ENCODE results near the gene PPP1R14B.

Gene PPP1R14B

DNA sequence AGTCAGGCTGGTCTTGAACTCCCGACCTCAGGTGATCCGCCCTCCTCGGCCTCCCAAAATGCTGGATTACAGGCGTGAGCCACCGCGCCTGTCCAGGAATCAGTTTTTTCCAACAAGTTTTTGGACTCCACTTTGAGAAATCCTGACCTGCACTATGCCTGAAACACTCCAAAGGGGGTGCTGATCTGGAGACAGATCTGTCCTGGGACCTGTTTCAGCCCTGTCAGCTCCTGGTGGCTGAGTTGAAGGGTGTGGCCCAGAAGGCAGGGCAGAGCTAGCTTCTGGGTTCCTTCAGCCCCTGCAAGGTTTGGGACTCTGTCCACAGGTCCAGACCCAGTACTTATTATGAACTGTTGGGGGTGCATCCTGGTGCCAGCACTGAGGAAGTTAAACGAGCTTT lies 15.2 kb downstream of the PPP1R14B start:
- no peak for DNase-seq (ENCODE audit: low read depth in 2 of 3, low spot score in 2 of 3)

DNA sequence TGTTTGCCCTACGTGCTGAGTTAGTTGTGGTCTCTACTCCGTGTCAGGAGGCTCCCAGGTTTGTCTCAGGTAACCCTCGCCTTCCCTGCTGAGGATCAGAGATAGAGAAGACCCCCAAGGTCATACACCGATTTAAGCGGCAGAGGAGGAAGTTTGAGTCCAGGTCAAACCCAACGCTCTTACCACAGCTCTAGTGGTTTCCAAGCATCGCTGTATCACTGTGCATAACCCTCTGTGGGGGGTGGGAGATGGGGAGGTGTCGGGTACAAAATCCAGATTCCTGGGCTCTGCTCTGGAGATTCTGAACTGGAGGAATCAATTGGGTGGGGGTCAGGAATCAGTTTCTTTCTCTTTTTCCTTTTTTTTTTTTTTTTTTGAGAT lies 15.8 kb downstream of the PPP1R14B start:
- no peak for DNase-seq (ENCODE audit: low read depth in 2 of 3, low spot score in 2 of 3)

DNA sequence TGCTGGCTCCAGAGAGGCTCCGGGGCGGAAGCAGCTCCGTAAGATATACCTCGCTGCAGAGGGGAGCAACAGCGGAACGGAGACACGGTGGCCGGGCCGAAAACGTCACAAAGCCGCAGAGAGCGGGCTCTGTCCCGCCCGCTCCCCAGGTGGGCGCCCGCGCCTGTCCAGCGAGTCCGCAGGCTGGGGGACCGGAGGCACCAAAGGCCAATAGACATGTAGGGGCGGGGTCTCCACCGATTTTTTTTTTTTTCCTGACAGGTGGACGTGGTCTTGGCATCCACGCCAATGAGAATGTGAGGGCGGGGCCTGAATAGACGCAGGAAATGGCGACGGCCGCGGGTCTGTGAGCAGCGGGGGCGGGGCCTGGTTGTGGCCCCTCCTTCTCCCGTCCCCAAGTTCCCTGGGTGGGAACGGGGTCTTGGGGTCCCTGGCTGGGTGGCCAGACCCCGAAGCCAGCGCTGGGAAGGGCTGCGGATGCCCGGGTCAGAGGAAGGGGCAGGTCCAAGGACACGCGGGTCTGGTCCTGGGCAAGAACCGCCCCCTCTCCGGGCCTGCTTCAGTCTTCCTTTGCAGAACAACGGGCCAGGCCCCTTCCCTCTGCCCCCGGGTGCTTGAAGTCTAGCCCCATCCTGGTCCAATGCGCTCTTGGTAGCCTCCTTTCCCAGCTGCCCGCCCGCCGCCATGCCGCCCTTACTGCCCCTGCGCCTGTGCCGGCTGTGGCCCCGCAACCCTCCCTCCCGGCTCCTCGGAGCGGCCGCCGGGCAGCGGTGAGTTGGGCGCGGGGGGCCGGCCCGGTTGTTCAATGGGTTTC lies 16.4 kb downstream of the PPP1R14B start, which contains the start of gene DNAJC4:
Gene DNAJC4, plus strand, starts transcription at position 378 of the 814 bp plus-strand sequence. Its CDS starts 307 bp downstream, at position 685.
- DNase-seq (ENCODE audit: low read depth in 2 of 3, low spot score in 2 of 3), result peak in 2 of 3 experiments; percentile 60 to 77

DNA sequence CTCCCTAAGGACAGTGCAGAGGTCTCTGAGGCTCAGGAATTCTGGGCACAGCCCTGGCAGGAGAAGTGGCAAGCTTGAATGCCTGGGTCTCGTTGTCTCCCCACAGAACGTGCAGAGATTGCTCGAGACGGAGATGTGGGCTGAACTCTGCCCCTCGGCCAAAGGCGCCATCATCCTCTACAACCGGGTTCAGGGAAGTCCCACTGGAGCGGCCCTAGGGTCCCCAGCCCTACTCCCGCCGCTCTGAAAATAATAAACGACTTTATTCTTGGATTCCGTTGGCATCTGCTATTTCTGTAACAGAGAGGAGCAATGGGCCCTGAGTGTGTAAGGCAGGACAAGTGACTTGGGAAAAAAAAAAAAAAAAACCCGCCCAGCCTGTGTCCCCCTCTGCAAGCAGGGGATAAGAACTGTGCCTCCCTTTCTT lies 17.0 kb downstream of the PPP1R14B start:
- no peak for DNase-seq (ENCODE audit: low read depth in 2 of 3, low spot score in 2 of 3)

DNA sequence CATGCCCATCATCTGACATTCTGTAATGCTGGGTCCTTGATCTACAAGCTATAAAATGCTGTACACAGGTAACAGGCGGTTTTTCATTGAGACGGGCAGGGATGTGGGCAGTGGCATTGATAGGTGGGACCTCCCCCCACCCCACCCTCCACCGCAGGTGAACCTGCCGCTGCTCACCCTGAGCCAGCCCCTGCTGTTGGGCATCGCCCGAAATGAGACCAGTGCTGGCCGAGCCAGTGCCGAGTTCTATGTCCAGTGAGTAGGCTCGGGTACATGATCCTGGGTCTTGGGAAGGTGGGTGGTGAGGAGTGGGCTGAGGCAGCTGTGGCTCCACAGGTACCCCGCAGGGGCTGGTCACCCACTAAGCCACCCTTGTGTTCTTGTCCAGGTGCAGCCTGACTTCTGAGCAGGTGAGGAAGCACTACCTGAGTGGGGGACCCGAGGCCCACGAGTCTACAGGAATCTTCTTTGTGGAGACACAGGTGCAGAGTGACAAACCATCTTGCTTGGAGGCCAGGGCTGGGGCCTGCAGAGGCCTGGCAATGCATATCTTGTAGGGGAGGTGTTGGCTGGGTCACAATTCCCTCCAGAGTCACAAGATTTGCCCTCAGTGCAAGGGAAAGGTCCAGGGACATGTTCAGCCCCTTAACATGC lies 17.5 kb downstream of the PPP1R14B start:
- no peak for DNase-seq (ENCODE audit: low read depth in 2 of 3, low spot score in 2 of 3)

DNA sequence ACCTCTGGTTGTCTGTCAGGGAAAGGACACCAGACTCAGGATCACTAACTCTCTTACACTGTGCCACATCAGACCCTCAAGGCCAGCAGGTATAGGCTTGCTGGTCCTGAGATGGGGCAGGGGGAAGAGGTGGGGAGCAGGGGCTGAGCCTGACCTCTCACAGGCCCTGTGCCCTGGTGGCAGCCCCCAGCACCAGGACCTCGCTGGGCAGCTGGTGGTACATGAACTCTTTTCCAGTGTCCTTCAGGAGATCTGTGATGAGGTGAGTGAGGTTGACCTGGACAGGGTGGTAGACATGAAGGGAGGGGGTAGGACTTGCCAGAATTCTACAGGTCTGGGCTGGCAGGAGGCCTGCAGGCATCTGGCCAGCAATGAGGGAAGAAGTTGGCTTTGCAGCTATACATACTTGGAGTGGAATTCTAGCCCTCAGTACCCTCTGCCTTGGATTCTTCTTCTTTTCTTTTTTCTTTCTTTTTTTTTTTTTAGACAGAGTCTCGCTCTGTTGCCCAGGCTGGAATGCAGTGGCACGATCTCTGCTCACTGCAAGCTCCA lies 19.3 kb downstream of the PPP1R14B start:
- DNase-seq (ENCODE audit: low read depth in 2 of 3, low spot score in 2 of 3), result no peak

DNA sequence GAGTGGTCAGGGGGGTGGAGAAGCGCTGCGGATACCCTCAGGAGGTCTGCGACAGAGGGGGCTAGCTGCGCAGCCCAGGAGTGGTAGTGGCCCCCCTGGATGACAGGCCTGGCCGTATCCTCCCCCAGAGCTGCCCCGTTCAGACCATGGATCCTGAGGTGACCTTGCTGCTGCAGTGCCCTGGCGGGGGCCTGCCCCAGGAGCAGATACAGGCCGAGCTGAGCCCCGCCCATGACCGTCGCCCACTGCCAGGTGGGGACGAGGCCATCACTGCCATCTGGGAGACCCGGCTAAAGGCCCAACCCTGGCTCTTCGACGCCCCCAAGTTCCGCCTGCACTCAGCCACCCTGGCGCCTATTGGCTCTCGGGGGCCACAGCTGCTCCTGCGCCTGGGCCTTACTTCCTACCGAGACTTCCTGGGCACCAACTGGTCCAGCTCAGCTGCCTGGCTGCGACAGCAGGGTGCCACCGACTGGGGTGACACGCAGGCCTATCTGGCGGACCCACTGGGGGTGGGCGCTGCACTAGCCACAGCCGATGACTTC lies 20.2 kb downstream of the PPP1R14B start:
- DNase-seq (ENCODE audit: low read depth in 2 of 3, low spot score in 2 of 3), result no peak

DNA sequence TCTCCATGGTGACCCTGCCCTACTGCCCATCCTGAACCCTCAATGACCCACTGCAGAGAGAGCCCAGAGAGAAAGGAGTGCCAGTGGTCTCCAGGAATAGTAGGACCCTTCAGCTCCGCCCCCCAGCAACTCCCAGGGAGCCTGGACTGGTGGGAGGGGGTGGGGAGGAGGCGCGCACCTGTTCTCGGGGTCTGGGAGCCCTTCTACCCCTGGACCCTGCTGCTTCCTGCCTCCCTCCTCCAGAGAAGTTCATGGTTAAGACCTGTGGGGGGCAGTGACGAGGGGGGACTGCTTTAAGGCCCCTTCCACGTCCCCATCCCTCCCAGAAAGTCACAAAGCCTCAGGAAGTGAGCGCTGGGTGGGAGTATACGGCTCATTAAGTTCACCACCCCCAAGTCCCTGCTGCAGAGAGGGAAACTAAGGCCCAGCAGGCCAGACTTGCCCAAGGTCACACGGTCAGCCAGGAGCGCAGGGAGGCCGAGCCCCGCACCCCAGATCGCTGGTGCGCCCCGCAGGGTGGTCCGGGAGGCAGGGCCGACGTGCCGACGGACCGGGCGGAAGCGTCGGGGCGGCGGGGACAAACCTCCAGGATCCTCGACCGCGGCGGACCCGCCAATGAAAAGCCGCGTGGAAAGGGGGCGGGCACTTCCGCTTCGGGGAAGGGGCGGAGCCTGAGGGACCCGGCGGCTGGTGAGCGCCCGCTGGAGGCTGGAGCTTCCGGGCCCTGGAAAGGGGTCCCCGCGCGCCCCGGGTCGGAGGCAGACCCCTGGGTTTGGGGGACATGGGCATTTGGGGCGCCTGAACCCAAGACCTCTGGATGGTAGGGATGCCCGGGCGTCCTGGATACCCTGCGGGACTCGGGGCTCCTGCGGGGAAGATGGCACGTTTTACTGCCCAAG lies 20.9 kb downstream of the PPP1R14B start, which contains the start of the genes NUDT22 and TRPT1:
Gene NUDT22, plus strand, starts transcription at position 667 of the 899 bp plus-strand sequence. CDS start 379 bp downstream, outside the sequence.
Gene TRPT1, minus strand, starts transcription at position 579 of the 899 bp plus-strand sequence. Its CDS starts 326 bp downstream, at position 253.
- peak; percentile 88 to 93 (median 88) for DNase-seq (ENCODE audit: low read depth in 2 of 3, low spot score in 2 of 3)

DNA sequence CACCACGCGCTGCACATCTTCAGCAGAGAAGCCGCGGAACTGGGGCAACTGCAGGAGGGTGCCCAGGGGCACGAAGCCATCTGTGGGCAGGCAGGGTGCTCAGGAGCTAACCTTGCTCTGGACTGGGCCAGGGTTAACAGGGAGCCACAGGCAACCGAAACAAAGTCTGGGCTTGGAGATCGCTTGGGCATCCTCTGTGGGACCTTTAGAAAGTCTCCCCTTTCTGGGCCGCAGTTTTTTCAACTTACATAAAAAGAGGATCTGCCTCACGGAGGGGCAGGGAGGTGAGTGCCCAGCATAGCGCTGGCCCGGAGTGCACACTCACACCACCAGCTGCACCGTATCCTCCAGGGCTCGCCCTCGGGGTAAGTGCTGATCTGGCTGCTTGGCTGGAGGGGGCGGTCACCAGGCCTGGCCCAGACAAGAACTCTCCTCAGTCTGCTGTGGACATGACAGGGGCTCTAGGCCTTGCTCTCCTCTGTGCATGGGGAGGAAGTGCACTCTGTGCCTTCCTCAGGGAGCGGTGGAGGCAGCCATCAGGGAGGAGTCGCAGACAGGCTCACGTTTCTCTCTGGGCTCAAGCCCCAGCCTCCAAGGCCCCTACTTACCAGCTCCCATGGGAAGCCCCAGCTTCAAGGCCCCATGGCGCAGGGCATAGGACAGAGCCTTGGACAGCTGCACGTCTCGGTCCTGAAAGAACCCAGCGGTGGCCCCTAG lies 21.7 kb downstream of the PPP1R14B start:
- DNase-seq (ENCODE audit: low read depth in 2 of 3, low spot score in 2 of 3), result no peak

DNA sequence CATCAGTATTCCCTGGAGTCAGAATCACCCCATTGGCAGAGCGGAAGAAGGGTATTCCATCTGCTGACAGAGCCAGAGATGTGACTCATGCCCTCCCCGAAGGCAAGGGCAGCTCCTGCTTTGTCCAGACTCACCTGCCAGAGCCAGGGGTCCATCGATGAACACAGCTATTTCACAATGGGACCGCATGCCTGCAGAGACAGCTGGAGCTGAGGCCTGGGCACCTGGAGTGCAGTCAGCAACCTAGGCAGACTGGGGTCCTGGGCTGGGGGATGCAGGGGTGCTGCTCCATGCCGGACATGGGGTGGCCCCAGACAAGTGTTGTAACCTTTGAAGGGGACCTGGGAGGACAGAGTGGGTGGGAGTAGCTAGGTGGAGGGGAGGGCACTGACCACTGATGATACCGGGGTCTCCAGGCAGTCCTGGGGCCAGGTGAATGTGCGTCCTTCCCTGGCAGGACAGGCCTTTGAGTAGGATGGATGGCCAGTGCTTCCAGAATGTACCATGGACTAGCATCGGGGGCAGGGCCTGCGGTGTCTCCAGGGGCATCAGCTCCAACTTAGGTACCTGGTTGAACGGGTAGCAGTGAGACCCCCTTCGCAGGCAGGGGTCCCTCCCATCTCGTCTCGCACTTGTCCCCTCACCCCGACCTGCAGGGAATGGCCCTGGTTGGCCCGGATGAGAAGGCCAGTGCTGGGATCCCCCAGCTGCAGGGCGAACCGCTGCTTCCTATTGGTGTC lies 22.4 kb downstream of the PPP1R14B start:
- DNase-seq (ENCODE audit: low read depth in 2 of 3, low spot score in 2 of 3), result no peak

DNA sequence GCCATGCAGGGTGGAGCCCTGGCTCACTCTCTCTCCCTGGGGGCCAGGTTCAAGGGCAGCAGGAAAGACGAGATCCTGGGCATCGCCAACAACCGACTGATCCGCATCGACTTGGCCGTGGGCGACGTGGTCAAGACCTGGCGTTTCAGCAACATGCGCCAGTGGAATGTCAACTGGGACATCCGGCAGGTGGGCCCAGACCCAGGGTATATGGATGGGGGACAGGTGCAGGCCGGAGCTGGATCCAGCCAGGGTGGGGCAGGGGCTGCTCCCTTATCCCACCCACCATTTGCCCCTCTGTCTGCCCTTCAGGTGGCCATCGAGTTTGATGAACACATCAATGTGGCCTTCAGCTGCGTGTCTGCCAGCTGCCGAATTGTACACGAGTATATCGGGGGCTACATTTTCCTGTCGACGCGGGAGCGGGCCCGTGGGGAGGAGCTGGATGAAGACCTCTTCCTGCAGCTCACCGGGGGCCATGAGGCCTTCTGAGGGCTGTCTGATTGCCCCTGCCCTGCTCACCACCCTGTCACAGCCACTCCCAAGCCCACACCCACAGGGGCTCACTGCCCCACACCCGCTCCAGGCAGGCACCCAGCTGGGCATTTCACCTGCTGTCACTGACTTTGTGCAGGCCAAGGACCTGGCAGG lies 23.6 kb downstream of the PPP1R14B start:
- DNase-seq (ENCODE audit: low read depth in 2 of 3, low spot score in 2 of 3), result no peak

DNA sequence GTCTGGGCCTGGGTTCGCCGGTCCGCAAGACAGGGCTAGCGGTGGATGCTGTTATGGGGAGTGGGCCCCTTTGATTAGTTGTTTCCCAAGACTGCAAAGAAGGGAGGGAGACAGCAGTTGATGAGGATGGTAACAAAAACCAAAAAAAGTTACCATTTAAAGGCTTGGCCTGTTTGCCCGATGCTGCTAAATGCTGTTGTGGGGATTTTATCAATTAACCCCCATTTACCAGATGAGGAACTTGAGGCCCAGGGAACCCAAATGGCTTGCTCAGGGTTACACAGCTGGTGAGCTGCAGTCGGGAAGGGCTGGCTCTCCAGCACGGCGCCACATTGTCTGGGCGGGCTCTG lies 24.1 kb downstream of the PPP1R14B start:
- DNase-seq (ENCODE audit: low read depth in 2 of 3, low spot score in 2 of 3), result no peak

DNA sequence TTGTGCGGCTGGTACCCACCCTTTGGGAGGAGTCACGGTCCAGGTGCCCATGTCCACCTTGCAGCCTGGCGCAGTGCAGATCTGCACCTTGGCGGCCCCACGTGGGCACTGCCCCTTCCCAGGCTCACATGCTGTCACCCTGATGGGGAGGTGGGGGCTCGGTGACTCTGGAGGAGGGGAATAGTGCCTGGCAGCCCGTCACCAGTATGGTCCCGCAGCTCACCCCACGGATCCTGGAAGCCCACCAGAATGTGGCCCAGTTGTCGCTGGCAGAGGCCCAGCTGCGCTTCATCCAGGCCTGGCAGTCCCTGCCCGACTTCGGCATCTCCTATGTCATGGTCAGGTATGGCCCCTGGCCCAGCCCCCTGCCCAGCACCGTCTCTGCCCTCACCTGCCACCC lies 25.9 kb downstream of the PPP1R14B start:
- DNase-seq (ENCODE audit: low read depth in 2 of 3, low spot score in 2 of 3), result no peak

DNA sequence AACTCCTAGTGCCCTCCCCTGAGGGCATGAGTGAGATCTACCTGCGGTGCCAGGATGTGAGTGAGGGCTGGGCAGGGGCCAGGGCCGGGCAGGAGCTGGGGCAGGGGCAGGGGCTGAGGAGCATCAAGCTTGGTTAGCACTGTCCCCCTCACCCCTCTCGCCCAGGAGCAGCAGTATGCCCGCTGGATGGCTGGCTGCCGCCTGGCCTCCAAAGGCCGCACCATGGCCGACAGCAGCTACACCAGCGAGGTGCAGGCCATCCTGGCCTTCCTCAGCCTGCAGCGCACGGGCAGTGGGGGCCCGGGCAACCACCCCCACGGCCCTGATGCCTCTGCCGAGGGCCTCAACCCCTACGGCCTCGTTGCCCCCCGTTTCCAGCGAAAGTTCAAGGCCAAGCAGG lies 26.5 kb downstream of the PPP1R14B start:
- no peak for DNase-seq (ENCODE audit: low read depth in 2 of 3, low spot score in 2 of 3)

DNA sequence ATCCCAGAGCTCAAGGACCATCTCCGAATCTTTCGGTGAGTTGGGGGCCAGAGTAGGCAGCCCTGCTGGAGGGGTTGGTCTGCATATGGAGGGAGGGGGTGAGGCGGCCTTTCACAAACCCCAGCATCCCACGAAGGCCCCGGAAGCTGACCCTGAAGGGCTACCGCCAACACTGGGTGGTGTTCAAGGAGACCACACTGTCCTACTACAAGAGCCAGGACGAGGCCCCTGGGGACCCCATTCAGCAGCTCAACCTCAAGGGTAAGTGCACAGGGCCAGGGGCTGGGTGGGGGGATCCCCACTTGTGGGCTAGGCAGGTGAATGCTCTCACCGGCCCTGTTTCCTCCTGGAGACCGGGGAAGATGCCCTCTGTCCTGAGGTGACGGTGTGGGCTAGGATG lies 27.0 kb downstream of the PPP1R14B start:
- DNase-seq (ENCODE audit: low read depth in 2 of 3, low spot score in 2 of 3), result no peak

DNA sequence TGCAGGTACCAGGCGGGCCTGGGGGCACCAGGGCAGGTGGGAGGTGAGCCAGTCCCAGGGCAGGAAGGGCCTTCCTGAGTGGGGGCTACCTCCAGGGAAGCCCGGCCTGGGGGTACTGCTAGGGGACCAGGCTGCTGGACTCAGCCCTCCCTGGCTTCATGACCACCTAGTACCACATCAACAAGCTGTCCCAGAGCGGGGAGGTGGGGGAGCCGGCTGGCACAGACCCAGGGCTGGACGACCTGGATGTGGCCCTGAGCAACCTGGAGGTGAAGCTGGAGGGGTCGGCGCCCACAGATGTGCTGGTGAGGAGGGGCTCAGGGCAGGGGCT lies 27.4 kb downstream of the PPP1R14B start:
- no peak for DNase-seq (ENCODE audit: low read depth in 2 of 3, low spot score in 2 of 3)

DNA sequence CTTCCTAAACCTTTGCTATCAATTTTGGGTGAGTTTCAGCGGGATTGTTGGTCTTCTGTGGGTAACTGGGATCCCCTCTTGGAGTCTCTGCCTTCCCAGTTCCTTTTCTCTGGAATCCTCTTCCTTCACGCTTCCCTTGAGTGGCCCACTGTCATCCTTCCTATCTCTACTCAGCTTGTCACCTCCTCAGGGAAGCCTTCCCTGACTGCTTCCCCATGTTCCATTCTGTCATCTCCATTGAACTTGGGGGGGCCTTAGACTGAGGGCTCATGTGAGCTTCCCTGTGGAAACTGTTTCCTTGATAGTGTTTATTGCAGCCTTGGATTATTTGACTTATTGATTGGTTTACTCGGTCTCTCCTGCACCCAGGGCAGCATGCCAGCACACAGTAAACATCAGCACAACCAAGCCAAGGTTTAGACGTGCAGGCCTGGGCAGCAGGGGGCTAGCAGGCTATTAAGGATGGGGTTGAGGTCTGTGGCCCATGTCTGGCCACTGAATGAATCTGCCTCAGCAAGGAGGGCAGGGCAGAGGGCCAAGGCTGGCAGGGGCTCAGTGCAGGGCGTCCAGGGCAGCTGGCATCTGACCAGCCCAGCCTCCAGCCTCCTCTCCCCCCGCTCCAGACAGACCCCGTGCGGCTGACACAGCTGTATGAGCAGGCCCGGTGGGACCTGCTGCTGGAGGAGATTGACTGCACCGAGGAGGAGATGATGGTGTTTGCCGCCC lies 28.0 kb downstream of the PPP1R14B start:
- DNase-seq (ENCODE audit: low read depth in 2 of 3, low spot score in 2 of 3), result no peak

DNA sequence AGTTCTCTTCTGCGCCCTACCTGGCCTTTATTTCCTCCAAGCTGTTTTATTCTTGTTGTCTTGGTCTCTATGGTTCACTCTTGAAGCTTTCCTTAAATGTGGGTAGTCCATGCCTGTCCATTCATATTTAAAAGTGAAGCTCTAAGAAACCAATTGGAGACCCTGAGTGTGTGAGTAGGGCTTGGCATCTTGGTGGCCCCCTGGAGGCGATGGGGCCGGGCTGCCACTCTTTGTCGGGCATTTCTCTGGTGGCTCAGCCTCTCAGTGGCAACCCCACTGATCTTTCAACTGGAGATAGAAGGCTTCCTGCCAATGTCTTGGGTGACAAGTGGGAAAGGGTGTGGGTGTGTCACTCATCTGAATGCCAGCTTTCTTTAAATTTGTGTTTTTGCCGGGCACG lies 29.9 kb downstream of the PPP1R14B start:
- no peak for DNase-seq (ENCODE audit: low read depth in 2 of 3, low spot score in 2 of 3)
